Measurements from ENCODE around the gene RAX.

- no peak for TF ChIP-seq EZH2 (IDR thresholded peaks at IDR 0.05)
- no peak for TF ChIP-seq POLR2AphosphoS5 (IDR thresholded peaks at IDR 0.05; ENCODE audit: borderline replicate concordance, low read depth, low read length)
These were observed 25.6 kb upstream of the RAX start for GRCh38 chr18:59298871-59299270.

All from SK-N-MC (cell line).